Endometrial microvascular endothelial cells (primary cell): ENCODE results near the gene MEX3D. TPM values are rescaled to one million over a fixed set of nuclear protein-coding genes. Genes with fewer than 3 reads are reported as not detected.

ENCODE experiments used
- in situ Hi-C: cut with HindIII; loops from 2 replicates; pipeline ENCODE4 v1.10.0; 2017; ENCODE audit warnings: low sequenced_read_pairs, low pct_unique_long_range_greater_than_20kb; ENCODE audit errors: inconsistent ontology term
- total RNA-seq: library from RNA; depleted of rRNA; stranded (reverse); fragments of >200 nt; gene quantifications from one replicate; pipeline ENCODE4 v1.2.3, GENCODE V29; 2015; ENCODE audit errors: inconsistent ontology term

Gene MEX3D
- total RNA-seq: 41.4 TPM

DNA sequence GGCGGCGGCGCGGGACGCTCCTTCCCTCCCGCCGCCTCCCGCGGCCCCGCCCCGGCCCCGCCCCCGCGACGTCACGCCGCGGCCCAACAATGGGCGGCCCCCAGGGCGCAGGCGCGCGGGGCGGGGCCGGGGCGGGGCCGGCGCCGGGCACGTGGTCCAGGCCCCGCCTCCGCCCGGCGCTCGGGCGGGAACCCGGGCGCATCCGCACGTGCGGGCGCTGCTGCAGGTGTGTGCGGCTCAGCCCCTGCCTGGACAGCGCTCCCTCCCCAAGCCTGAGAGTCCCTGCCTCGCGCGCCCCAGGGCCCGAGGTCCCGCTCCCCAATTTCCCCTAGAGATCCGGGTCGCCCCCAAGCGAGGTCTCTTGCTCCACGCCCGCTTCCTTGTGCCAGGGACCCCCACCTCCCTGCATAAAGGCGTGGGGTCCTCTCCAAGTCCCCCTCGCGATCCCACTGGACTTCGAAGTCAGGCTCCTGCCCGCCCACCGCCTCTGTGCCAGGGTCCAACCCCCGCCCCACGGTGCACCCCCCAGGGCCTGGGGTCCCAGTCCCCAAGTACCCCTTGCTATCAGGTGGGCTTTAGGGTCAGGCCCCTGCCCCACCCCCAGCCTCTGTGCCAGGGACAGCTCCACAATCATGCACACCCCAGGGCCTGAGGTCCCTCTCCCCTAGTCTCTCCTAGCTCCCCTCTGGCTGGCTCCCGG is at the start of gene MEX3D:
Gene MEX3D (minus strand): TSS at position 6 of the 700 bp plus-strand sequence. CDS start 267 bp downstream, outside the sequence.
- in situ Hi-C loops: no loop called here

DNA sequence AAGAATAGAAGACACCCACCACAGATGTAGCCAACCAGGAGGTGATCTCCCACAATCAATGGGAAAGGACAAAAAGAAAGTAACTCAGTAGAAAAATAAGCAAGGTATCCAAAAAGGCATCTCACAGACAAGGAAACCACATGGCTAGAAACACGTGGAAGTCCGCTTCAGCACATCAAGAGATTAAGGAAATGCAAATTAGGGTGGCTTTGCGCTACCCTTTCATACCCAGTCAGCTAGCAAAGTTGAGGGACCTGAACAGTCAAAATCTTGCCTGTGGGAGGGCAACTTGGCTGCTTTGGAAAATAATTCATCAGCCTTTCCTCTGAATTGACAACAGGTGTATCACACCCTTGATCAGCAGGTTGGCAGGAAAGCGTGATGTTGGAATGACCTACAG is 48.8 kb upstream of the MEX3D start:
- in situ Hi-C loops: no loop called here

DNA sequence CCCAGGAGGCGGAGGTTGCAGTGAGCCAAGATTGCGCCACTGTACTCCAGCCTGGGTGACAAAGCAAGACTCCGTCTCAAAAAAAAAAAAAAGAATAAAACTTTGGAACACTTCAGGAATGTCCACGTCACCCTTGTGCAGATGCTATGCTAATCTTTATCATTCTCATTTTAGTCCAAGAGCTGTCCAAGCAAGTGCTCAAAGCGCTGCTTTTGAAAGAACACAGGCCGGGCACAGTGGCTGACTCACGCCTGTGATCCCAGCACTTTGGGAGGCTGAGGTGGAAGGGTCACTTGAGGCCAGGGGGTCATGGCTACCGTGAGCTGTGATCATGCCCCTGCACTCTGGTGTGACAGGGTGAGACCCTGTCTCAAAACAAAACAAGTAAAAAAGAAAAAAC is 48.3 kb upstream of the MEX3D start:
- in situ Hi-C loops: no loop called here

DNA sequence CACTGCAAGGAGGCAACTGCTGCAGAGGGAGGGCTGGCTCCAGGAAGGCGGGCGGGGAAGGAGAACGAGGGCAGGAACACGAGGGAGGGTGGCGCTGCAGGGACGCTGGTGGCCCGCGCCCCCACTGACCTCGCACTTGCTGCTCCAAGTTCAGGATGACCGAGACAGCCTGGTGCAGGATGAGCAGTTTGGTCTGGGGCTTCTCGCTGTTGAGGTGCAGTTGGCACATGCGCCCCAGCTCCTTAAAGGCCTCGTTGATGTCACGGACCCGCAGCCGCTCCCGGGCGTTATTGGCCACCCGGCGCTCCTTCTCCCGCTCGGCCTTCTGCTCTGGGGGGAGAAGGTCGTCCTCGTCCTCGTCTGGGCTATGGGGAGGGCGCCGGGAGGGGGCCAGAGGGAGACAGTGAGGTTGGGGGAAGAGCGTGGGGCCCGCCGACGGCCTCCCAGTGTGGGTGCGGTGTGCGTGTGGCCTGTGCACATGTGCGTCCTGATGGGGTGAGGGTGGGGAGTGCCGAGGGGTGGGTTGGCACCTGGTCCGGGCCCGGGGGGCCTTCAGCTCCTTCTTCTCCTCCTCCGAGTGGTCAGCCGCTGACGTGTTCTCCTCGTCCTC is 47.1 kb upstream of the MEX3D start:
- in situ Hi-C loops: no loop called here

DNA sequence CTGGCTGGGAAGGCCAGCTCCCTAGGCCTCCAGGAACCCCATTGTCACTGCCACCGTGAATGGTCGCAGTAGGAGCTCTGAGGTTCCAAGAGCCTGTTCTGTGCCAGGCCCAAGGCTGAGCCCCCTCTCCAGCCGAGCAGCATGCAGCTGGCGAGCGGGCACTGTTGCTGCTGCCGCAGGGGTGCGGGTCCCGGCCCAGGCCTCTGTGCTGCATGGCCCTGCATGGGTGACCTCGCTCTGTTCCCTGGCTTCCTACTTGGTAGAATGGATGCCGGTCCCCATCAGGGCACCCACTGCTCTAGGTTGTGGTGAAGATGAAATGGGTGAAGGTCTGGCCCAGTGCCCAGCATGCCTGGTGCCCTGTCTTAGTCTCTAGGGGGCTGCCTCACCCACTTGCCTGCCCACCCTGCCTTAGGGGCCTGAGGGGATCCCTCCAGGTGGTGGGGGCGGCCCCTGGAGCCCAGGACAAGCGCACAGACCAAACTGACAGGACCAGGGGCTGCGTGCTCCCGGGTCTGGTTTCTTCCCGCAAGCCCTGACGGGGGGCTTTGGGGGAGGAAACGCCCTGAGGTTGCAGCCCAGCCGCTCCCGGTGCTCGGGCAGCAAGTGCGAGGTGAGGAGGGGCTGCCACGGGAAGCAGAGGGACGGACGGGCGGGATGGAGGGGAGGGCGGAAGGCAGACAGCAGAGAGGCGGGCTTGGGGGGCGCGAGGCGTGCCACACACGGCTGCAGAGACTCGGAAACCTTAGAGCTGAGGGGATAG is 45.9 kb upstream of the MEX3D start:
- in situ Hi-C loops: no loop called here

DNA sequence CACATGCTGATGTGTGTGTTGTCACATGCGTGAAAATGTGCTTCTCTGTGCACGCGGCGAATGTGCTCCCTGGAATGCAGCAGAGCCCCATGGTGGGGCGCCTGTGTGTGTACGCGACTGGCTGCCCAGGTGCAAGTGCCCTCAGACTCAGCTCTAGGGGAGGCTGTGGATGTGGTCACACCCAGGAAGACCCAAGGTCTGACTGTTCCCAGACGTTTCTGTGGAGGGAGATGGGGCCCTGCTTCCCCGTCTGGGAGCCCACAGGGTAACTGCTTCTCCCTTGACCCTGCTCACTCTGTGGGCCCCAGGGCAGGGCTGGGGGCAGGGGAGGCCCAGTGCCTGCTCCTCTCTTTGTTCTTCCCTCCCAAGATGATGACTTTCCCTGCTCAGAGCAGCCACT is 45.0 kb upstream of the MEX3D start:
- in situ Hi-C loops: no loop called here

DNA sequence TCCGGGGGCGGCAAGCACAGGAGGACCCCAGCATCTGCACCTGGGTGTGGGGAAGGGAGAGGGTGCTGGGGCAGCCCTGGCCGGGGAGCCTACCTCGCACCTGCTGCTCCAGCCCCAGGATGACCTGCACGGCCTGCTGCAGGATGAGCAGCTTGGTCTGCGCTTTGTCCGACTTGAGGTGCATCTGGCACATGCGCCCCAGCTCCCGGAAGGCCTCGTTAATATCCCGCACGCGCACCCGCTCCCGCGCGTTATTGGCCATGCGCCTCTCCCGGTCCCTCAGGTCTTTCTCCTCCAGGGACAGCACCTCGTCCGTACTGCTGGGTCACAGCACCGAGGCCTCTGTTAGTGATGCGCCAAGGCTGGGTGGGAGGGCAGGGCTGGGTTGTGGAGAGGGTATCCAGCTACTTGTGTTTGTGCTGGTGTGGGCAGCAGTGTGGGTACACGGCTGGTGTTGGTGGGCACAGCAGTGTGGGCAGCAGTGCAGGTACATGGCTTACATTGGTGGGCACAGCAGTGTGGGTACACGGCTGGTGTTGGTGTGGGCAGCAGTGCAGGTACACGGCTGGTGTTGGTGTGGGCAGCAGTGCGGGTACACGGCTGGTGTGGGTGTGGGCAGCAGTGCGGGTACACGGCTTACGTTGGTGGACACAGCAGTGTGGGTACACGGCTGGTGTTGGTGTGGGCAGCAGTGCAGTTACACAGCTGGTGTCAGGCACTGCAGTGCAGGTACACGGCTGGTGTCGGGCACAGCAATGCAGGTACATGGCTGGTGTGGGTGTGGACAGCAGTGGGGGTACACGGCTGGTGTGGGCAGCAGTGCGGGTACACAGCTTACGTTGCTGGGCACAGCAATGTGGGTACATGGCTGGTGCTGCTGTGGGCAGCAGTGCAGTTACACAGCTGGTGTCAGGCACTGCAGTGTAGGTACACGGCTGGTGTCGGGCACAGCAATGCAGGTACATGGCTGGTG is 44.3 kb upstream of the MEX3D start:
- in situ Hi-C loops: no loop called here

DNA sequence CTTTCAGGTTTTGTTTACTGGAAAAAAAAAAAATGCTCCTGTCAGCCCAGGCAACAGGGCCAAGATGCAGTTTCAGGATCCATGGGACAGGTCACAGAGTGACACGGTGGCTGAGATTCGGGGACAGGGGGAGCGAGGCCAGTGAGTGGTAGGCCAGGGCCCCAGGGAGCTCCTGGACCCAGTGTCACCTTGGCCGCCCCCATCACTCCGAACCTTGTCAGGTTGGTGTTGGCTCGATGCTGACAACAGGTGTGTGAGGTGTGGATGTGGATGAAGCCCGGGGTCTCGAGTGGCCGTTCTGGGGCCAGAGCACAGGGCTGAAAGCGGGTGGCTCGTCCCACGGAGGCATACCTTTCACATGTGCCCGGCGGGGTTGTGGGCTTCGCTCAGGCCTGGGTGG is 43.2 kb upstream of the MEX3D start:
- in situ Hi-C loops: no loop called here

DNA sequence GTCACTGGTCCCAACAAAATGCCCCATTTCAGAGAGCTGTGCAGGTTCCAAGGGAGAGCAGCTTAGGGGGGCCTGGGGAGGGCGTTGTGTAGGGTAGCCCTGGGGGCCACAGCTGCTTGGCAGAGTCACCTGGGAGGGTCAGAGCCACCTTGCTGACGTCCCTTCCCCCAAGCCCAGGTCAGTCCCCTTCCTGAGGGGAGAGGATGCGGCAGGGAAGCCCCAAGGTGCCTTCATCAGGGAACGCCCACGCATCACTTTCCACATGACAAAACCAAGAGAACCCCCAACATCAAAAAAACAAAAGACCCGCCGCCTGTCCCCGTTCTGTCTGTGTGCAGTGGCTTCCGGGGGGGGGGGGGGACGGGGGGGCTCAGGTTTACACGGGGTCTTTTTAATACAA is 42.5 kb upstream of the MEX3D start:
- in situ Hi-C loops: no loop called here

DNA sequence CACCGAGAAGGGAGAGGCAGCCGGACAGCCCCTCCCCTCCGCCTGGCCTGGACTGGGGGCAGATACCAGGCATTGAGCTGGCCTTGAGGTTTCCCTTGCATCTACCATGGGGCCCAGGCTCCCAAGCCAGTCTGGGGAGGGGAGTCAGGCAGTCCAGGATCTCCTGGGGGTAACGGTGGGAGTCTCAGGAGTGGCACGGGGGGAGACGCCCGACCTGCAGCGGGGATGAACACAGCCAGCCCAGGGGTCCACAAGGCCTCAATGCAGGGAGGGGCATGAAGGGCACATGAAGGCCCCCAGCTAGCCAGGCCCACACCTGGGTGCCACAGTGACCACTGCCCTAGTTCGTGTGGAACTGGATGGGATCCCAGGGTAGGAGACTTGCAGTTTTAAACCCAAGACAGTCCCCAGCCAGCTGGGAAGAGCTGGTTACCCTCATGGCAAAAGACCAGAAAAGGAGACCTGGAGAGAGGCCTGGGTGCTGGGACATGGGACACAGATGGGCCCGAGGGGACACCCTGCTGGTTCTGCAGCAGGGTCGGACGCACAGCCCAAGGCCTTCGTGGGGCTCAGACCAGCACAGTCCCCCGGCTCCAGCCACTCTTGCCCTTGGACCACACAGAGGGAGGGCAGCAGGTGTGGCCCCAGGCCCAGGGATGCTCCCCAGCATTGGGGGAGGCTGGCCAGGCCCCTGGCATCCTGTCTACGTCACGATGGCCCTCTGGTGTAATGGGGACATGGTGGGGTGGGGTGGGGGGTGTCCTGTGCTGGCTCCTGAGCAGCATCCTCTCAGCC is 41.8 kb upstream of the MEX3D start:
- in situ Hi-C loops: no loop called here

DNA sequence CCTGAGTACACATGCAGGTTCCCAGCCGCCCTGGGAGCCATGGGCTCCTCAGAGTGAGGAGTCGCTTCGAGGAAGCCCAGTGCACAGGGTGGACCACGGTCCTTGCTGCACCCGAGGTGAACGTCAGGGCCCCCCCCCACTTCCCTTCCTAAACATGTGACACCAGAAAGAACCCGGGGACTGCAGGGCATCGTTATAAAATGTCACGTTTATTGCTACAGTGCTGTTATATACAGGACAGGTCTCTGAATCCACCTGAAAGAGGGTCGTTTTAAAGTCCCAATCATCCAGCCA is 40.9 kb upstream of the MEX3D start:
- in situ Hi-C loops: no loop called here

DNA sequence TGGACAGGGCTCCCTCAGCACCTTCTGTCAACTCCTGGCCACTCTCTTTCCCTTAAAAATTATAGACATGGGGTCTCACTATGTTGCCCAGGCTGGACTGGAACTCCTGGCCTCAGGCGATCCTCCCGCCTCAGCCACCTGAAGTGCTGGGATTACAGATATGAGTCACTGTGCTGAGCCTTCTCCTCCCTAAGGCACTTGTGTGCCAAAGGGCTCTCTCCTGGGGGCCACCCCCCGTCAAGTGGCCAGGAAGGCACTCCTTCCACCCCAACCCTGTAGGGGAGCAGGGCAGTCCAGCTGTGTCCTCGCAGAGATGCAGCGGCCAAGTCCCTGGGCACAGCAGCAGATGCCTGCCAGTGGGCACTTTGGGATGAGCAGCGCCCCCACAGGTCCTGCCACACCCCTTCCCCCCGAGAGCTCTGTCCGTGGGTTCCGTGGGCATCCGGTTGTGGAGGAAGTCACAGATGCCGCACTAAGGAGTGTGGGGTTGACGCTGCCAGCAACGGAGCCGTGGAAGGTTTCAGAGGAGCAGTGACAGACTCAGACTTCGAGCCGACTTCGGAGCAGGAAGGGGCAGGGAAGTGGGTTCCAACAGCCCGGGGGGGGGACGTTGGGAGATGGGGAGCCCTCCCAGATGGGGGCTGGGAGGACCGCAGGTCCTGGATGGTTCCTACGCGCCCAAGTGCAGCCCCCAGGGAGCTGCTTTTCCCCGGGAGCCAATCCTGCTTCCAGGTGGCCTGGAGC is 40.4 kb upstream of the MEX3D start:
- in situ Hi-C loops: no loop called here

DNA sequence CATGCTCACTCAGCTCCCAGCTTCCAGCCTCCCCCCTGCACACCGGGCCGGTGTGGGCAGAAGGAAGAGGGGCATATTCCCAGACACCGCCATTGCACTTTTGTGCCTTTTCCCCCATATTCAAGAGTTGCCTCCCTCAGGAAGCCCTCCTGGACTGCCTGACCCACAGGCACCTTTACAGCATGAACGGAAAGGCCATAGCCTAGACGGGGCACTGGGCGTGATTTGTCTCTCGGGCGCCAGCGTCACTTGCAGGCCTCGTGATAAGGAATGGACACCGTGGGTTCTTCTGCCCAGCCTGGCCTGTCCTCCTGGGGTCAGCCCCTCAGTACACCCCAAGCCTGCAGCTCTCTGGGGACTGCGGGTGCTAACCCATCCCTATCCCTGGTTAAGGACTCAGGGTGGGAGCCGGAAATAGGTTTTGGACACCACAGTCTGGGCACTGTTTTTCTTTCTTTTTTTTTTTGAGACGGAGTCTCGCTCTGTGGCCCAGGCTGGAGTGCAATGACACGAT is 38.1 kb upstream of the MEX3D start:
- in situ Hi-C loops: no loop called here

DNA sequence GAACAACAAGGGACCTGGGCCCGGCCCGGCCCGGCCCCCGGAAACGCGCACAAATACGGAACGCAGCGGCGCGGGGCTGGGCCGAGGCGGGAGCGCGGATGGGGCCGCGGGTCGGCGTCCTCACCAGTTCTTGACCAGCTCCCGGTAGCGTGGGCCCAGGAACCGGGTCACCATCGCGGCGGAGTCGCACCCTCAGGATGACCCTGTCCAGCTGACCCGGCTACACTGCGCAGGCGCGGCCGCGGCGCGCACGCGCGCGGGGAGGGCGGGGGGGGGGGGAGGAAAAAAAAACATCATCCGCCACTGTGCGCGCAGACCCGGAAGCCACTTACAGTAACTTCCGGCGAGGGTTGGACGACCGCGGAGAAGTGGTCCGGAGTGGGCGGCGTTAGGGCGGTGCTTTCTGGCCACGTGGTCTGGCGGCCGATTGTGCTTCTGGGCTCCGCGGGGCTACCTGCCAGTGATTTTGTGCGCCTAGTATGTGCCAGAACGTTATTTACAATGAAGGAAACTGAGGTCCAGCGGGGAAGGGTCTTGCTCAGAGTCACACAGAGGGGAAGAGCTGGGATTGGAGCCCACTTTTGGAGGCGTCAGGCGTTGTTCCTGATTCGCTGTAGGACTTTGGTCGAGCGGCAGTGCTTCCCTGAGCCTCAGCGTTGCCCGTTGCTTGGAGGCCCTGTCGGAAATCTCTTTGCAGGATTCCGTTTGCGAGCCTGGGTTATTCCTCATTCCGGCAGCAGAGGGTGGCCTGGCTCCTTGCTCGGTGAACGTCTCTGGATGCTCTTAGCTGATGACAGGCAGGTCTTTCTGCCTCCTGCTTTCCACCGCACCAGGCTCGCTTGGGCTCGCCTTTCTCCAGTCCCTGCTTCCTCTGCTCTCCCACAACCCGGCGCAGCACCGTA is 37.4 kb upstream of the MEX3D start, which contains the start of gene UQCR11:
Gene UQCR11 (minus strand): TSS at position 227 of the 902 bp plus-strand sequence. CDS start 53 bp downstream, at position 174.
- in situ Hi-C loops: no loop called here

DNA sequence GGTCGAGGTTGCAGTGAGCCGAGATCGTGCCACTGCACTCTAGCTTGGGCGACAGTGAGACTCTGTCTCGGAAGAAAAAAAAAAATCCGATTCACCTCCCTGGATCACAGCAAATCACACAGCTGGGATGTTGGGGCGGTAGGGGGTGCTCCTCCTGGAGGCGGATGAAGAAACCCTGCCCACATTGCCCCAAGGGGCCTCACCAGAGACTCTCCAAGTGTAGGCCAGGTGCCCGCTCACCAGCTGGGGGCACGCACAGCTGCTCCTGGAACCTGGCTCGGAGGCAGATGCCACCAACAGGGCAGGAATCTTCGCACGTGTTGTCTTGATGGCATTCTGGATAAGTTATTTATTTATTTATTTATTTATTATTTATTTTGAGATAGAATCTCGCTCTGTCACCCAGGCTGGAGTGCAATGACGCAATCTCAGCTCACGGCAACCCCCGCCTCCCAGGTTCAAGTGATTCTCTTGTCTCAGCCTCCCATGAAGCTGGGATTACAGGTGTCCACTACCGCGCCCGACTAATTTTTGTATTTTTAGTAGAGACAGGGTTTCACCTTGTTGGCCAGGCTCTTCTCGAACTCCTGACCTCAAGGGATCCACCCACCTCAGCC is 34.1 kb upstream of the MEX3D start:
- in situ Hi-C loops: no loop called here

DNA sequence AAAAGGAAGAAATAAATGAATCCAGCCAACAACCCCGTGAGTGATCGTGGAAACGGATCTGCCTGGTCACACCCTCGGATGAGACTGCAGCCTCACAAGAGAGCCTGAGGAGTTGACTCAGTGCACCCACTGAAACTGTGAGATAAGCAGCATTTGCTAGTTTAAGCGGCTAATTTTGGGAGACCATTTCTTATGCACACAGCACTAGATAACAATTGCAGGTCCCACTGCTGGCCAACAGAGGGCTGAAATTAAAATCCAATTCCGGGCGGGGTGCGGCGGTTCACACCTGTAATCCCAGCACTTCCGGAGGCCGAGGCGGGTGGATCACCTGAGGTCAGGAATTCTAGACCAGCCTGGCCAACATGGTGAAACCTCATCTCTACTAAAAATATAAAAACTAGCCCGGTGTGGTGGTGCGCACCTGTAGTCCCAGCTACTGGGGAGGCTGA is 33.5 kb upstream of the MEX3D start:
- in situ Hi-C loops: no loop called here
